Heart left ventricle (tissue), 13 donors: ENCODE data around the gene FAM168A.

Experiments used
- CTCF ChIP-seq, 12 donors: fragments of 200-600 bp; sonication (generic) in 4 of 12; IDR thresholded peaks; one replicate each; pipeline versions ENCODE4 v1.5.0 to v1.8.0; 2018 to 2022; ENCODE audit warnings: antibody characterized with exemption in 12 of 12, mild to moderate bottlenecking in 5 of 12
- POLR2A ChIP-seq, 2 donors: fragments of 450-650 bp; IDR thresholded peaks; one replicate each; pipeline ENCODE4 v1.6.1; 2017; ENCODE audit warnings: antibody characterized with exemption in 2 of 2, mild to moderate bottlenecking in 2 of 2, moderate library complexity in 2 of 2
- donor health status: ischemic (EF 13 %, LVEDD 7.1; RV severe dilation, severe dysfunction).
- donor health status: DM: no; HTN: yes; CAD: no.
- donor health status: DM: no; HTN: no; CAD: no.
- donor health status: ischemic (EF 25% LVEDD 6.9; RV normal size, moderate dysfunction).
- donor health status: ischemic (EF 25% LVEDD 5.7; RV mildly dilated, moderate dysfunction).
- donor health status: ischemic (EF 35%, LVEDD 5.7; RV mildly dilated, moderate dysfunction).
- donor health status: nonischemic (EF 11% LVEDD 7.7; RV severe dilation, severe dysfunction).
- donor health status: DM: yes; HTN: yes; CAD: no.
- donor health status: PGD.
- donor health status: ischemic (EF 29% LVEDD 5.4; RV normal size, mild dysfunction).
- donor health status: nonischemic (EF 23%, LVEDD 6.1; RV moderate dilation, normal function).

- no peak for TF ChIP-seq CTCF (IDR thresholded peaks at IDR 0.05)
- no peak for TF ChIP-seq POLR2A (IDR thresholded peaks at IDR 0.05)
These were observed 207.0 kb downstream of the FAM168A start for GRCh38 chr11:73390601-73391565.
